Mammary epithelial cell (primary cell): ENCODE results near the gene PHACTR2.

Experiments used
- EZH2 ChIP-seq: IDR thresholded peaks from 2 replicates; pipeline ENCODE4 v1.6.1; 2012; ENCODE audit warnings: low read length, inconsistent platforms, borderline replicate concordance
- TF ChIP-seq, protein P1 (sequence below), 2 donors: IDR thresholded peaks in 1 of 2; conservative IDR thresholded peaks in 1 of 2; 2 replicates each; pipeline ENCODE4 v1.5.1; 2011 to 2012; ENCODE audit warnings: inconsistent platforms in 2 of 2, low read length in 2 of 2, mild to moderate bottlenecking in 2 of 2, control low read depth in 1 of 2, low read depth in 1 of 2; ENCODE audit not compliant: insufficient read depth in 1 of 2; ENCODE audit errors: extremely low read depth in 1 of 2

DNA sequence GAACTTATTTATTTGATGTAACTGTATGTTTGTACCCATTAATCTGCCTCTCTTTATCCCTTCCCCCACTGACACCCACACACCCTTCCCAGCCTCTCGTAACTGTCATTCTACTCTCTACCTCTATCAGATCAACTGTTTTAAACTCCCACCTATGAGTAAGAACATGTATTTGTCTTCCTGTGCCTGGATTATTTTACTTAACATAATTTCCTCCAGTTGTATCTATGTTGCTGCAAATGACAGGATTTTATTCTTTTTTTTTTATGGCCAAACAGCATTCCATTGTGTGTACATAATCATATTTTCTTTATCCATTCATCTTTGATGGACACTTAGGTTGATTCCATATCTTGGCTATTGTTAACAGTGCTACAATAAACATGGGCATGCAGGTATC lies 49.3 kb downstream of the PHACTR2 start:
- TF ChIP-seq, protein P1, sequence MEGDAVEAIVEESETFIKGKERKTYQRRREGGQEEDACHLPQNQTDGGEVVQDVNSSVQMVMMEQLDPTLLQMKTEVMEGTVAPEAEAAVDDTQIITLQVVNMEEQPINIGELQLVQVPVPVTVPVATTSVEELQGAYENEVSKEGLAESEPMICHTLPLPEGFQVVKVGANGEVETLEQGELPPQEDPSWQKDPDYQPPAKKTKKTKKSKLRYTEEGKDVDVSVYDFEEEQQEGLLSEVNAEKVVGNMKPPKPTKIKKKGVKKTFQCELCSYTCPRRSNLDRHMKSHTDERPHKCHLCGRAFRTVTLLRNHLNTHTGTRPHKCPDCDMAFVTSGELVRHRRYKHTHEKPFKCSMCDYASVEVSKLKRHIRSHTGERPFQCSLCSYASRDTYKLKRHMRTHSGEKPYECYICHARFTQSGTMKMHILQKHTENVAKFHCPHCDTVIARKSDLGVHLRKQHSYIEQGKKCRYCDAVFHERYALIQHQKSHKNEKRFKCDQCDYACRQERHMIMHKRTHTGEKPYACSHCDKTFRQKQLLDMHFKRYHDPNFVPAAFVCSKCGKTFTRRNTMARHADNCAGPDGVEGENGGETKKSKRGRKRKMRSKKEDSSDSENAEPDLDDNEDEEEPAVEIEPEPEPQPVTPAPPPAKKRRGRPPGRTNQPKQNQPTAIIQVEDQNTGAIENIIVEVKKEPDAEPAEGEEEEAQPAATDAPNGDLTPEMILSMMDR (conservative IDR thresholded peaks at IDR 0.05 in 1 of 2, IDR thresholded peaks at IDR 0.05 in 1 of 2; ENCODE audit: extremely low read depth in 1 of 2, insufficient read depth in 1 of 2, low read depth in 1 of 2, low read length in 2 of 2), result no peak
- TF ChIP-seq EZH2, result no peak
